ENCODE data around the gene BLOC1S5. TPM values are rescaled to one million over a fixed set of nuclear protein-coding genes. Genes with fewer than 3 reads are reported as not detected.
A peak's percentile ranks its signal among the peaks of the same experiment; 100 is the strongest.

Gene BLOC1S5
- total and polyA plus RNA-seq, 2 of the 13 experiments (the other 11 are each of a cell fraction or from before 2014, with no cell fraction given) = 10.5 to 41.5 TPM

DNA sequence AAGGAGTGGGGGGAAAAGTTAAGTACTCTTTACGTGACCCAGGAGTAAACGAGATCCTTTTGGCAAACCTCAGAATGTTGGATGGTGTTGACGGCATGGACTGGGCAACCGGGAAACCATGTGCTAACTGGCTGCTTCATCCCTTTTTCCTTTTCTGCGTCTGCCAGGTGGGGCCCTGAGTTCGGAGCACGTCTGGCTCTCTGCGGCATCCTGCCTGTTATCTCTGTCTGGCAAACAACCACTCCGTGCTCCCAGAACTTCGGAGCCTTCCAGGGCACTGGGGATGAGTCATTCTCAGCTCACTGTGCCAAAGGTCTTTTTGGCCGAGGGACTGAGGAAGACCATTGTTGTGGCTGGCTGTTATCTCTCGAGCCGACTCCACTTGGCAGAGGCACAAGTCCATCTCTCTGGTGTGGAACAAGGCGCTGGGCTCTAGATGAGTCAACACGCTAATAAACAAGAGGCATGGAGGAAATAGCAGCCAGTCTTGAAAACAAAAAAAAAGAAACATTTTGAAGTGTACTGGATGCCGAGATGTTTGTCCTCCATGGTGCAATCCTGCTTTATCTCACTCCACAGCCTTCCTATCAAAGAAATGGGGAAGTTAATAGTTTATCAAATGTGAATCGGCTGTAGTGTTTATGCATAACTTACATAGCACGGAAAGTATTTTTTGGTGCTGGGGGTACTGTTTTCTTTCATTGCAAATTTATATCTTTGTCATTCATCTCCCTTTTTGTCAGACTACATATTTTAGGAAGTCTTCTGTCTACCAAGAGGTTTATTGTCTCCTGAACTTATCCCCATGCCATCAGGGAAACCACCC, 89.0 kb downstream of the BLOC1S5 start (continued):
- TF ChIP-seq, protein P1, sequence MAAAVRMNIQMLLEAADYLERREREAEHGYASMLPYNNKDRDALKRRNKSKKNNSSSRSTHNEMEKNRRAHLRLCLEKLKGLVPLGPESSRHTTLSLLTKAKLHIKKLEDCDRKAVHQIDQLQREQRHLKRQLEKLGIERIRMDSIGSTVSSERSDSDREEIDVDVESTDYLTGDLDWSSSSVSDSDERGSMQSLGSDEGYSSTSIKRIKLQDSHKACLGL (CRISPR knock-in tag; IDR thresholded peaks at IDR 0.05) = 0 out of 2 replicates have a peak, but pooled peaks have one; percentile 38
- TF ChIP-seq, protein P2, sequence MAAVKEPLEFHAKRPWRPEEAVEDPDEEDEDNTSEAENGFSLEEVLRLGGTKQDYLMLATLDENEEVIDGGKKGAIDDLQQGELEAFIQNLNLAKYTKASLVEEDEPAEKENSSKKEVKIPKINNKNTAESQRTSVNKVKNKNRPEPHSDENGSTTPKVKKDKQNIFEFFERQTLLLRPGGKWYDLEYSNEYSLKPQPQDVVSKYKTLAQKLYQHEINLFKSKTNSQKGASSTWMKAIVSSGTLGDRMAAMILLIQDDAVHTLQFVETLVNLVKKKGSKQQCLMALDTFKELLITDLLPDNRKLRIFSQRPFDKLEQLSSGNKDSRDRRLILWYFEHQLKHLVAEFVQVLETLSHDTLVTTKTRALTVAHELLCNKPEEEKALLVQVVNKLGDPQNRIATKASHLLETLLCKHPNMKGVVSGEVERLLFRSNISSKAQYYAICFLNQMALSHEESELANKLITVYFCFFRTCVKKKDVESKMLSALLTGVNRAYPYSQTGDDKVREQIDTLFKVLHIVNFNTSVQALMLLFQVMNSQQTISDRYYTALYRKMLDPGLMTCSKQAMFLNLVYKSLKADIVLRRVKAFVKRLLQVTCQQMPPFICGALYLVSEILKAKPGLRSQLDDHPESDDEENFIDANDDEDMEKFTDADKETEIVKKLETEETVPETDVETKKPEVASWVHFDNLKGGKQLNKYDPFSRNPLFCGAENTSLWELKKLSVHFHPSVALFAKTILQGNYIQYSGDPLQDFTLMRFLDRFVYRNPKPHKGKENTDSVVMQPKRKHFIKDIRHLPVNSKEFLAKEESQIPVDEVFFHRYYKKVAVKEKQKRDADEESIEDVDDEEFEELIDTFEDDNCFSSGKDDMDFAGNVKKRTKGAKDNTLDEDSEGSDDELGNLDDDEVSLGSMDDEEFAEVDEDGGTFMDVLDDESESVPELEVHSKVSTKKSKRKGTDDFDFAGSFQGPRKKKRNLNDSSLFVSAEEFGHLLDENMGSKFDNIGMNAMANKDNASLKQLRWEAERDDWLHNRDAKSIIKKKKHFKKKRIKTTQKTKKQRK (IDR thresholded peaks at IDR 0.05; ENCODE audit: low read length) = no peak
- TF ChIP-seq ZNF766 (CRISPR knock-in tag; IDR thresholded peaks at IDR 0.05; ENCODE audit: borderline replicate concordance) (peak; percentile 85; the same call in 1 of the 2 replicates), ZNF343 (CRISPR knock-in tag; IDR thresholded peaks at IDR 0.05) (no peak), ZNF652 (CRISPR knock-in tag; IDR thresholded peaks at IDR 0.05; ENCODE audit: borderline replicate concordance, low read depth) (peak; percentile 58; the same call in 1 of the 2 replicates), NFRKB (IDR thresholded peaks at IDR 0.05) (no peak), ZNF878 (CRISPR knock-in tag; IDR thresholded peaks at IDR 0.05) (peak; percentile 98), HES4 (CRISPR knock-in tag; IDR thresholded peaks at IDR 0.05; ENCODE audit: borderline replicate concordance) (no peak), ZBTB38 (CRISPR knock-in tag; IDR thresholded peaks at IDR 0.05) (peak; percentile 85), KMT2A (CRISPR knock-in tag; IDR thresholded peaks at IDR 0.05) (peak; percentile 67; the same call in 1 of the 2 replicates), ZNF501 (CRISPR knock-in tag; IDR thresholded peaks at IDR 0.05) (peak; percentile 90), ZNF598 (CRISPR knock-in tag; IDR thresholded peaks at IDR 0.05; ENCODE audit: borderline replicate concordance) (peak; percentile 96), SIN3A (IDR thresholded peaks at IDR 0.05; ENCODE audit: borderline replicate concordance, low read depth, low read length) (peak; percentile 23; the same call in 1 of the 2 replicates), ZNF577 (CRISPR knock-in tag; IDR thresholded peaks at IDR 0.05; ENCODE audit: borderline replicate concordance, low read depth) (peak; percentile 24; the same call in 1 of the 2 replicates)
- TF ChIP-seq, protein P3, sequence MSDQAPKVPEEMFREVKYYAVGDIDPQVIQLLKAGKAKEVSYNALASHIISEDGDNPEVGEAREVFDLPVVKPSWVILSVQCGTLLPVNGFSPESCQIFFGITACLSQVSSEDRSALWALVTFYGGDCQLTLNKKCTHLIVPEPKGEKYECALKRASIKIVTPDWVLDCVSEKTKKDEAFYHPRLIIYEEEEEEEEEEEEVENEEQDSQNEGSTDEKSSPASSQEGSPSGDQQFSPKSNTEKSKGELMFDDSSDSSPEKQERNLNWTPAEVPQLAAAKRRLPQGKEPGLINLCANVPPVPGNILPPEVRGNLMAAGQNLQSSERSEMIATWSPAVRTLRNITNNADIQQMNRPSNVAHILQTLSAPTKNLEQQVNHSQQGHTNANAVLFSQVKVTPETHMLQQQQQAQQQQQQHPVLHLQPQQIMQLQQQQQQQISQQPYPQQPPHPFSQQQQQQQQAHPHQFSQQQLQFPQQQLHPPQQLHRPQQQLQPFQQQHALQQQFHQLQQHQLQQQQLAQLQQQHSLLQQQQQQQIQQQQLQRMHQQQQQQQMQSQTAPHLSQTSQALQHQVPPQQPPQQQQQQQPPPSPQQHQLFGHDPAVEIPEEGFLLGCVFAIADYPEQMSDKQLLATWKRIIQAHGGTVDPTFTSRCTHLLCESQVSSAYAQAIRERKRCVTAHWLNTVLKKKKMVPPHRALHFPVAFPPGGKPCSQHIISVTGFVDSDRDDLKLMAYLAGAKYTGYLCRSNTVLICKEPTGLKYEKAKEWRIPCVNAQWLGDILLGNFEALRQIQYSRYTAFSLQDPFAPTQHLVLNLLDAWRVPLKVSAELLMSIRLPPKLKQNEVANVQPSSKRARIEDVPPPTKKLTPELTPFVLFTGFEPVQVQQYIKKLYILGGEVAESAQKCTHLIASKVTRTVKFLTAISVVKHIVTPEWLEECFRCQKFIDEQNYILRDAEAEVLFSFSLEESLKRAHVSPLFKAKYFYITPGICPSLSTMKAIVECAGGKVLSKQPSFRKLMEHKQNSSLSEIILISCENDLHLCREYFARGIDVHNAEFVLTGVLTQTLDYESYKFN (CRISPR knock-in tag; conservative IDR thresholded peaks at IDR 0.05) = peak; percentile 98
- TF ChIP-seq, protein P4, sequence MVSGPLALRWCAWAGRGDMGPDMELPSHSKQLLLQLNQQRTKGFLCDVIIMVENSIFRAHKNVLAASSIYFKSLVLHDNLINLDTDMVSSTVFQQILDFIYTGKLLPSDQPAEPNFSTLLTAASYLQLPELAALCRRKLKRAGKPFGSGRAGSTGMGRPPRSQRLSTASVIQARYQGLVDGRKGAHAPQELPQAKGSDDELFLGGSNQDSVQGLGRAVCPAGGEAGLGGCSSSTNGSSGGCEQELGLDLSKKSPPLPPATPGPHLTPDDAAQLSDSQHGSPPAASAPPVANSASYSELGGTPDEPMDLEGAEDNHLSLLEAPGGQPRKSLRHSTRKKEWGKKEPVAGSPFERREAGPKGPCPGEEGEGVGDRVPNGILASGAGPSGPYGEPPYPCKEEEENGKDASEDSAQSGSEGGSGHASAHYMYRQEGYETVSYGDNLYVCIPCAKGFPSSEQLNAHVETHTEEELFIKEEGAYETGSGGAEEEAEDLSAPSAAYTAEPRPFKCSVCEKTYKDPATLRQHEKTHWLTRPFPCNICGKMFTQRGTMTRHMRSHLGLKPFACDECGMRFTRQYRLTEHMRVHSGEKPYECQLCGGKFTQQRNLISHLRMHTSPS (CRISPR knock-in tag; IDR thresholded peaks at IDR 0.05; ENCODE audit: low read depth) = peak; percentile 94
- TF ChIP-seq, protein P5, sequence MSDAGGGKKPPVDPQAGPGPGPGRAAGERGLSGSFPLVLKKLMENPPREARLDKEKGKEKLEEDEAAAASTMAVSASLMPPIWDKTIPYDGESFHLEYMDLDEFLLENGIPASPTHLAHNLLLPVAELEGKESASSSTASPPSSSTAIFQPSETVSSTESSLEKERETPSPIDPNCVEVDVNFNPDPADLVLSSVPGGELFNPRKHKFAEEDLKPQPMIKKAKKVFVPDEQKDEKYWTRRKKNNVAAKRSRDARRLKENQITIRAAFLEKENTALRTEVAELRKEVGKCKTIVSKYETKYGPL (CRISPR knock-in tag; IDR thresholded peaks at IDR 0.05) = no peak
- TF ChIP-seq, protein P6, sequence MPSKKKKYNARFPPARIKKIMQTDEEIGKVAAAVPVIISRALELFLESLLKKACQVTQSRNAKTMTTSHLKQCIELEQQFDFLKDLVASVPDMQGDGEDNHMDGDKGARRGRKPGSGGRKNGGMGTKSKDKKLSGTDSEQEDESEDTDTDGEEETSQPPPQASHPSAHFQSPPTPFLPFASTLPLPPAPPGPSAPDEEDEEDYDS (CRISPR knock-in tag; IDR thresholded peaks at IDR 0.05) = 0 out of 2 replicates have a peak, but pooled peaks have one; percentile 46
